H9 (cell line): ENCODE measurements around the gene COX5B. TPM values are rescaled to one million over a fixed set of nuclear protein-coding genes. Genes with fewer than 3 reads are reported as not detected.
A peak's percentile ranks its signal among the peaks of the same experiment; 100 is the strongest.

Source experiments
- DNase-seq: peaks from one replicate; pipeline ENCODE4 v3.0.0-alpha.2; 2017
- H2AFZ ChIP-seq: one replicate; pipeline ENCODE4 v1.6.1; 2013; ENCODE audit warnings: mild to moderate bottlenecking, low read length, control low read depth, moderate library complexity
- H2AK5ac ChIP-seq: 2 replicates; pipeline ENCODE4 v1.6.1; 2013; ENCODE audit warnings: low read length, control low read depth, mixed read lengths; ENCODE audit not compliant: insufficient read length
- H2BK120ac ChIP-seq: one replicate; pipeline ENCODE4 v1.6.1; 2013; ENCODE audit warnings: low read depth, mild to moderate bottlenecking, low read length, control low read depth, inconsistent platforms; ENCODE audit not compliant: poor library complexity, severe bottlenecking
- H2BK12ac ChIP-seq: 2 replicates; pipeline ENCODE4 v1.6.1; 2013; ENCODE audit warnings: low read length, control low read depth, mixed read lengths, low read depth; ENCODE audit not compliant: insufficient read length
- H2BK15ac ChIP-seq: 2 replicates; pipeline ENCODE4 v1.6.1; 2013; ENCODE audit warnings: low read depth, low read length, control low read depth
- H2BK20ac ChIP-seq: one replicate; pipeline ENCODE4 v1.6.1; 2013; ENCODE audit warnings: low read depth, mild to moderate bottlenecking, low read length, control low read depth, inconsistent platforms; ENCODE audit not compliant: poor library complexity, severe bottlenecking
- H2BK5ac ChIP-seq: 2 replicates; pipeline ENCODE4 v1.6.1; 2013; ENCODE audit warnings: low read length, control low read depth, mixed read lengths; ENCODE audit not compliant: insufficient read length
- H3K14ac ChIP-seq: 2 replicates; pipeline ENCODE4 v1.6.1; 2013; ENCODE audit warnings: low read length, control low read depth; ENCODE audit not compliant: insufficient read depth
- H3K18ac ChIP-seq: 2 replicates; pipeline ENCODE4 v1.6.1; 2013; ENCODE audit warnings: low read depth, mild to moderate bottlenecking, mixed read lengths, low read length, control low read depth; ENCODE audit not compliant: insufficient read length
- H3K23ac ChIP-seq: 2 replicates; pipeline ENCODE4 v1.6.1; 2013; ENCODE audit warnings: low read length, control low read depth, mixed read lengths, low read depth; ENCODE audit not compliant: insufficient read length
- H3K23me2 ChIP-seq: 2 replicates; pipeline ENCODE4 v1.6.1; 2013; ENCODE audit warnings: low read depth, mild to moderate bottlenecking, mixed read lengths, low read length, control low read depth; ENCODE audit not compliant: insufficient read length, poor library complexity, severe bottlenecking
- H3K27ac ChIP-seq: 2 replicates; pipeline ENCODE4 v1.5.1; 2013; ENCODE audit warnings: low read length, control low read depth, mixed read lengths, low read depth; ENCODE audit not compliant: insufficient read length
- H3K27me3 ChIP-seq: 2 replicates; pipeline ENCODE4 v1.6.1; 2013; ENCODE audit warnings: low read length, control low read depth, inconsistent platforms; ENCODE audit not compliant: insufficient read depth
- H3K4ac ChIP-seq: 2 replicates; pipeline ENCODE4 v1.6.1; 2013; ENCODE audit warnings: low read depth, mild to moderate bottlenecking, control low read depth, inconsistent platforms, low read length, moderate library complexity
- H3K4me1 ChIP-seq: 2 replicates; pipeline ENCODE4 v1.6.1; 2013; ENCODE audit warnings: low read length, control low read depth, inconsistent platforms; ENCODE audit not compliant: insufficient read depth
- H3K4me2 ChIP-seq: 2 replicates; pipeline ENCODE4 v1.6.1; 2013; ENCODE audit warnings: low read length, control low read depth, mixed read lengths; ENCODE audit not compliant: insufficient read length, insufficient read depth
- H3K56ac ChIP-seq: 2 replicates; pipeline ENCODE4 v1.6.1; 2013; ENCODE audit warnings: low read depth, mild to moderate bottlenecking, mixed read lengths, low read length, control low read depth; ENCODE audit not compliant: insufficient read length
- H3K79me1 ChIP-seq: 2 replicates; pipeline ENCODE4 v1.6.1; 2013; ENCODE audit warnings: low read depth, mild to moderate bottlenecking, moderate library complexity, low read length, control low read depth, inconsistent platforms; ENCODE audit not compliant: insufficient read depth, poor library complexity, severe bottlenecking
- H3K79me2 ChIP-seq: 2 replicates; pipeline ENCODE4 v1.6.1; 2013; ENCODE audit warnings: low read length, control low read depth, inconsistent platforms; ENCODE audit not compliant: insufficient read depth
- H3K9ac ChIP-seq: 2 replicates; pipeline ENCODE4 v1.6.1; 2013; ENCODE audit warnings: low read length, control low read depth, mixed read lengths; ENCODE audit not compliant: insufficient read length; ENCODE audit errors: extremely low read depth
- H3K9me3 ChIP-seq: one replicate; pipeline ENCODE4 v1.6.1; 2013; ENCODE audit warnings: low read depth, low read length, inconsistent platforms; ENCODE audit not compliant: control insufficient read depth
- H3T11ph ChIP-seq: one replicate; pipeline ENCODE4 v1.6.1; 2013; ENCODE audit warnings: mild to moderate bottlenecking, low read length, control low read depth, inconsistent platforms
- H4K20me1 ChIP-seq: one replicate; pipeline ENCODE4 v1.6.1; 2013; ENCODE audit not compliant: control insufficient read depth, insufficient read length, insufficient read depth
- H4K5ac ChIP-seq: 2 replicates; pipeline ENCODE4 v1.6.1; 2013; ENCODE audit warnings: low read depth, mild to moderate bottlenecking, mixed read lengths, low read length, control low read depth; ENCODE audit not compliant: insufficient read length
- H4K8ac ChIP-seq: replicated peaks from 2 replicates; pipeline ENCODE4 v1.6.1; 2013; ENCODE audit warnings: low read length, control low read depth, mixed read lengths, low read depth; ENCODE audit not compliant: insufficient read length
- H4K91ac ChIP-seq: 2 replicates; pipeline ENCODE4 v1.6.1; 2013; ENCODE audit warnings: low read depth, mild to moderate bottlenecking, moderate library complexity, mixed read lengths, low read length, control low read depth; ENCODE audit not compliant: insufficient read length
- H3K27ac Mint-ChIP-seq, 3 experiments: 2 replicates in 2 of 3; 3 replicates in 1 of 3; pipeline ENCODE4 v1.8.0; 2020 to 2021; ENCODE audit warnings: mixed read lengths in 3 of 3, mild to moderate bottlenecking in 1 of 3, moderate library complexity in 1 of 3
- H3K27me3 Mint-ChIP-seq: 2 replicates; pipeline ENCODE4 v1.8.0; 2021; ENCODE audit warnings: low read depth, mild to moderate bottlenecking, moderate library complexity, mixed read lengths
- H3K36me3 Mint-ChIP-seq, 3 experiments: 2 replicates in 2 of 3; 3 replicates in 1 of 3; pipeline ENCODE4 v1.8.0; 2020 to 2021; ENCODE audit warnings: low read depth in 3 of 3, mixed read lengths in 3 of 3; ENCODE audit not compliant: insufficient read depth in 1 of 3
- H3K4me1 Mint-ChIP-seq, 2 experiments: 2 replicates each; pipeline ENCODE4 v1.8.0; 2020; ENCODE audit warnings: mixed read lengths in 2 of 2
- H3K4me3 Mint-ChIP-seq, 2 experiments: 2 replicates in 1 of 2; 3 replicates in 1 of 2; pipeline ENCODE4 v1.8.0; 2020 to 2021; ENCODE audit warnings: mild to moderate bottlenecking in 2 of 2, mixed read lengths in 2 of 2, moderate library complexity in 1 of 2
- H3K9me3 Mint-ChIP-seq, 2 experiments: 2 replicates in 1 of 2; 3 replicates in 1 of 2; pipeline ENCODE4 v1.8.0; 2020; ENCODE audit warnings: mild to moderate bottlenecking in 2 of 2, mixed read lengths in 2 of 2, moderate library complexity in 1 of 2
- CTCF ChIP-seq: fragments of 200-600 bp; sonication (generic); conservative IDR thresholded peaks from 3 replicates; pipeline ENCODE4 v1.8.0; 2021; ENCODE audit warnings: antibody characterized with exemption, mild to moderate bottlenecking
- WGBS: extraction: QIAGEN DNeasy Blood & Tissue Kit; methylation state at CpG from one replicate; pipeline ENCODE4 v1.1.7; 2013; ENCODE audit warnings: missing lambda C conversion rate, low lambda C conversion rate, mixed read lengths; ENCODE audit not compliant: insufficient read length; ENCODE audit errors: extremely low coverage; 5-methylcytosine and 5-hydroxymethylcytosine counted together
- total RNA-seq: library from RNA; stranded (reverse); gene quantifications from 2 replicates; pipeline ENCODE4 v1.2.1, GENCODE V29; 2021

Gene COX5B
- total RNA-seq, 1 experiment from 2014 or later, result 237 TPM

GRCh38 chr2:97662386-97662894 is 16.6 kb downstream of the COX5B start:
- no CpG with 5 or more reads among the region's 12 CpGs for WGBS
- peaks cover 18 to 19% of the 10 kb centered on the region in 2 experiments for H3K4me1 Mint-ChIP-seq

More at GRCh38 chr2:97662386-97662894, 16.6 kb downstream of the COX5B start:
- TF ChIP-seq CTCF, result no peak
- no peaks in the 10 kb centered on the region for H3K27me3 ChIP-seq
- no peaks in the 10 kb centered on the region for H4K20me1 ChIP-seq
- no peaks in the 10 kb centered on the region for H3K9me3 ChIP-seq
- no peaks in the 10 kb centered on the region; the same call in 1 of the 2 replicates for H3K4me1 ChIP-seq
- no peak overlapping the region for H4K8ac ChIP-seq
- peak overlapping the region; percentile 99 for H3K4me2 ChIP-seq
- no peak overlapping the region for H3K56ac ChIP-seq
- H3K27me3 Mint-ChIP-seq, result no peaks in the 10 kb centered on the region
- no peak overlapping the region for H3K4ac ChIP-seq
- H4K5ac ChIP-seq, result no peak overlapping the region
- DNase-seq, result no peak
- H2BK5ac ChIP-seq, result no peak overlapping the region
- H3K9me3 Mint-ChIP-seq, result no peaks in the 10 kb centered on the region; a peak in 1 of 5 replicates
- no peak overlapping the region for H3K18ac ChIP-seq
- no peak overlapping the region for H3T11ph ChIP-seq
- no peak overlapping the region for H4K91ac ChIP-seq
- H3K27ac ChIP-seq, result no peak overlapping the region
- no peak overlapping the region for H2AK5ac ChIP-seq
- peak overlapping the region; percentile 90 to 92 for H3K4me3 Mint-ChIP-seq
- H2BK12ac ChIP-seq, result no peak overlapping the region
- H2BK15ac ChIP-seq, result no peak overlapping the region
- peaks cover 16 to 28% (median 19%) of the 10 kb centered on the region in 3 experiments; a peak in 6 of 7 replicates for H3K36me3 Mint-ChIP-seq
- H3K14ac ChIP-seq, result no peak overlapping the region
- no peak overlapping the region for H3K23ac ChIP-seq
- no peak overlapping the region for H2BK120ac ChIP-seq
- peak overlapping the region; percentile 66 for H3K9ac ChIP-seq
- peaks cover 4% of the 10 kb centered on the region for H3K79me1 ChIP-seq
- no peak overlapping the region for H2BK20ac ChIP-seq
- peaks cover 12% of the 10 kb centered on the region for H3K23me2 ChIP-seq
- peak overlapping the region; percentile 91 to 98 (median 97); a peak in 5 of 7 replicates for H3K27ac Mint-ChIP-seq
- peaks cover 4% of the 10 kb centered on the region; the same call in 1 of the 2 replicates for H3K79me2 ChIP-seq
- H2AFZ ChIP-seq, result no peak overlapping the region
